ENCODE data around the gene SHE.

Gene SHE

DNA sequence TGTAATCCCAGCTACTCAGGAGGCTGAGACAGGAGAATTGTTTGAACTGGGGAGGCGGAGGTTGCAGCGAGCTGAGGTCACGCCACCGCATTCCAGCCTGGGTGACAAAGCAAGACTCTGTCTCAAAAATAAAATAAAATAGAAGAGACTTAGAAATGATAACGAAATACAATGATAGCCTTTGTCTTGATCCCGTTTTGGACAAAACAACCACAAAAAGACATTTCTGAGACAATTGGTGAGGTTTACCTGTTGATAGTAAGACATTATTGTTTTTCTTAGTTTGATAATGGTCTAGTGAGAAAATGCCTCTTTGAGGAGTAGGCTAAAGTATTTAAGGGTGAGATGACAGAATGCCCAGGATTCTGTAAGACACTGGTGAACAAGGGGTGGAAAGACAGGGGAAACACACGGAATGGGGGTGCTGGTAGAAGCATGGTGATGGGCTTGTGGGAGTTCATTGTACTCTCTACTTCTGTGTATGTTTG lies 11.9 kb upstream of the SHE start:
- TF ChIP-seq, protein P1, sequence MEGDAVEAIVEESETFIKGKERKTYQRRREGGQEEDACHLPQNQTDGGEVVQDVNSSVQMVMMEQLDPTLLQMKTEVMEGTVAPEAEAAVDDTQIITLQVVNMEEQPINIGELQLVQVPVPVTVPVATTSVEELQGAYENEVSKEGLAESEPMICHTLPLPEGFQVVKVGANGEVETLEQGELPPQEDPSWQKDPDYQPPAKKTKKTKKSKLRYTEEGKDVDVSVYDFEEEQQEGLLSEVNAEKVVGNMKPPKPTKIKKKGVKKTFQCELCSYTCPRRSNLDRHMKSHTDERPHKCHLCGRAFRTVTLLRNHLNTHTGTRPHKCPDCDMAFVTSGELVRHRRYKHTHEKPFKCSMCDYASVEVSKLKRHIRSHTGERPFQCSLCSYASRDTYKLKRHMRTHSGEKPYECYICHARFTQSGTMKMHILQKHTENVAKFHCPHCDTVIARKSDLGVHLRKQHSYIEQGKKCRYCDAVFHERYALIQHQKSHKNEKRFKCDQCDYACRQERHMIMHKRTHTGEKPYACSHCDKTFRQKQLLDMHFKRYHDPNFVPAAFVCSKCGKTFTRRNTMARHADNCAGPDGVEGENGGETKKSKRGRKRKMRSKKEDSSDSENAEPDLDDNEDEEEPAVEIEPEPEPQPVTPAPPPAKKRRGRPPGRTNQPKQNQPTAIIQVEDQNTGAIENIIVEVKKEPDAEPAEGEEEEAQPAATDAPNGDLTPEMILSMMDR (IDR thresholded peaks at IDR 0.05; ENCODE audit: insufficient read depth, low read depth, low read length, missing control alignments): no peak
- H3K4me3 ChIP-seq (ENCODE audit: low read depth, low read length): no peak overlapping the region
- no peak for DNase-seq (ENCODE audit: low read depth)

DNA sequence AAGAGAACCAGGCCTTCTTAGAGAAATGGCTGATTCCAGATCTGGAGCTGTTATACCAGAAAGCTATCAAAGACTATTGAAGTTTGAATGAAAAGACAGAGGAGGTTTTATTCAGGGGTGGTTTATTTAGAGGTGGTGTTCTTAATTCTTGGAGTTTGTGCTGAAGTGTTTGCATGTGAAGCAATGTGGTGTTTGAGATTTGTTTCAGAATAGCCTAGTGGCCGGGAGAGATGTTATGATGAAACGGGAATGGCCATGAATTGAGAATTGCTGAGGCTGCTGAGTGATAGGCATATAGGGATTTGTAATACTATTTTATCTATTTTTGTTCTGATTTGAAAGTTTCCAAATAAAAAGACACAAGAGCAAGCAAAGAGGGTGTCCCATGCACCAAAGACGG lies 10.5 kb upstream of the SHE start:
- TF ChIP-seq, protein P1 (IDR thresholded peaks at IDR 0.05; ENCODE audit: insufficient read depth, low read depth, low read length, missing control alignments): no peak
- no peak for DNase-seq (ENCODE audit: low read depth)
- no peak overlapping the region for H3K4me3 ChIP-seq (ENCODE audit: low read depth, low read length)

DNA sequence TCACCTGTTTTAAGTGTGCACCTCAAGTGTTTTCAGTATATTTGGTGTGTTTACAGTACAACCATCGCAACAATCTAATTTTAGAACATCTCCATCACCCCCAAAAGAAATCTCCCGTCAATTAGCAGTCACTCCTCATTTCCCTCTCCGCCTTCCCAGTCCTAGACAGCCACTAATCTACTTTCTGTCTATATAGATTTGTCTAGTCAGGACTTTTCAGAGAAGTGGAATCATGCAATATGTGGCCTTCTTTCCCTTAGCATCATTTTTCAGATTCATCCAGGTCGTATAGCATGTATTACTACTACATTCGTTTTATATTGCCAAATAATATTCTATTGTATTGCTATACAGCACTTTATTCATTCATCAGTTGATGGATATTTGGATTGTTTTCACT lies 1.7 kb upstream of the SHE start:
- no peak overlapping the region for H3K4me3 ChIP-seq (ENCODE audit: low read depth, low read length)
- TF ChIP-seq, protein P1 (IDR thresholded peaks at IDR 0.05; ENCODE audit: insufficient read depth, low read depth, low read length, missing control alignments): no peak
- DNase-seq (ENCODE audit: low read depth): no peak

DNA sequence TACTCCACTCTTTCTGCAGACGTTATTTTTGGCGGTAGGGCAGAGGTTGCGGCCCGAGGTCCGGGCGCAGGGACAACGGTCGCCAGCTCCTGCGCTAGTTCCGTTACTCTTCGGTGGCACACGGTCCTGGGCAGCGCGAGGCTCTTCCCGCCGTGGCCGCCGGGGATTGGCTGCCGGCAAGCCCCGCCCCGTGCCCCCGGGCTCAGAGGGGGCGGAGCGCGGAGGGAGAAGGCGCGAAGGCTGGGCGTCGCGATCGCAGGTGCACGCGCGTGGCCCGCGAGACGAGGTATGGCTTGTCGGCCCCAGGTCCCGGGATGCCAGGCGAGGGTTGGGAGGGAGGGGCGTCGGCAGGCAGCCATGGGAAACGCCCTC lies 518 bp upstream of the SHE start:
- H3K4me3 ChIP-seq (ENCODE audit: low read depth, low read length): no peak overlapping the region
- no peak for DNase-seq (ENCODE audit: low read depth)
- TF ChIP-seq, protein P1 (IDR thresholded peaks at IDR 0.05; ENCODE audit: insufficient read depth, low read depth, low read length, missing control alignments): no peak

DNA sequence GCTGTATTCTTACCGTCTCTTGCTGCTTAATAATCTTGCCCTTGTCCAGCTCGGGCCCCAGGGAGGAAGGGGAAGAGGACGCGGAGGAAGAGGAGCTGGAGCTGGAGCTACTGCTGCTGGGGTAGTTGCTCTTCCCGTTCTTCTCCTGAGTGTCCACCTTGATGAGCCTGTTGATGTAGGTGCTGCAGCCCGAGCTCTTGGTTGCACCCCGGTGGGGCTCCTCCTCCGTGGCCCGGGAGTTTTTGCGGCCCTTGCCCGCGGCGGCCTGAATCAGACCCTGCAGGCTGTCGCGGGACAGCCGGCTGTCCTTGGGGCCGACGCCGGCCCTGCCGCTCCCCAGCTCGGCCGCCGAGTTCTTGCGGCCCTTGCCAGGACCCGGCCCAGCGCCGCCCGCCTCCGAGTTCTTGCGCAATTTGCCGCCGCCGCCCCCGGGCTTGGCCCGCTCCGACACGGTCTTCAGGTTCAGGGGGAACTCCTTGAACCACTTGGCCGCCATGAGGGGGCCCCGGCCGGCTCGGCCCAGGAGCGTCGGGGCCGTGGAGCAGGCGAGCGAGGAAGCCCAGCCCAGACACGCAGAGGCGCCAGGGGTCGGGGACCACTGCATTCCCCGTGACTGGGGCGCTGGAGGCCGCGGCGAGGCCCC lies 668 bp downstream of the SHE start:
- no peak overlapping the region for H3K4me3 ChIP-seq (ENCODE audit: low read depth, low read length)
- no peak for DNase-seq (ENCODE audit: low read depth)
- TF ChIP-seq, protein P1 (IDR thresholded peaks at IDR 0.05; ENCODE audit: insufficient read depth, low read depth, low read length, missing control alignments): no peak

DNA sequence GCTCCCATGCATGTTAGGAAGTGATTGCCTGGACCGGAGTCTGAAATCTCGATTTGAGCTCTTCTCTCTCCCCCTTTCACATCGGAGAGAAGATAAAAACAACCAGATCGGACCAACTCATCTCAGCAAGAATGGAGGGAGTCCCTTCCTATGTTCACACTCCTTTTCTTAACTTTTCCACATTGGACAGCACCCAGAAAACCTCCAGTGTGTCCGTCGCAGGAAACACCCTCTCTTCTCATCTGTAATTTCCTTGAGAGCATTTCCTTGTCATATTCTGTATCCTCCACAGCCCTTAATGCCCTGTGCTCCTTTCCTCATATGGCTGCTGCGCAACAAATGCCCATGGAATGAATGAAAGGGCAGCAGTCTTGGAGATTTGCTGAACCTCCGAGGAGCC lies 1.7 kb downstream of the SHE start:
- TF ChIP-seq, protein P1 (IDR thresholded peaks at IDR 0.05; ENCODE audit: insufficient read depth, low read depth, low read length, missing control alignments): no peak
- H3K4me3 ChIP-seq (ENCODE audit: low read depth, low read length): no peak overlapping the region
- no peak for DNase-seq (ENCODE audit: low read depth)

DNA sequence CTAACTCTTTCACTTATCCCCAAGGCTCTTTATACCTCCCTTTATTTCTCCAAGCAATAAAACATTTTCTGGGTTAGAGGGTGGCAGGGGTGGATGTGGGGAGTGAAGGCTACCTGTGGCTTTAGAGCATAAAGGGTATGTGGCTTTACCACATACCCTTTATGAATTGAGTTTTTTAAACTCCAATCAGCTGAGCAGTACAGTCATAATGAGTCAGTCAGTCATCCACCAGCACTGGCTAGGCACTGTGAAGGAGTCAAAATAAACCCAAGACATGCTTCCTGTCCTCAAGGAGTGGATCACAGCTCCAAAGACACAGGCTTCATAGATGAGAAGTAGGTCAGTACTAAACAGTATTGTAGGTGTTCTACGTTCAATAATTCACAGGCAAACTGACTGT lies 2.8 kb downstream of the SHE start:
- no peak for DNase-seq (ENCODE audit: low read depth)
- H3K4me3 ChIP-seq (ENCODE audit: low read depth, low read length): no peak overlapping the region
- TF ChIP-seq, protein P1 (IDR thresholded peaks at IDR 0.05; ENCODE audit: insufficient read depth, low read depth, low read length, missing control alignments): no peak
